GM19238 (cell line): Measurements from ENCODE around the gene PROSER2.

Experiments
- DNase-seq: peaks from one replicate; pipeline ENCODE4 v3.0.0; 2011; ENCODE audit warnings: low spot score; ENCODE audit not compliant: insufficient read length

The PROSER2 gene

GRCh38 chr10:11866199-11866925 is 43.2 kb downstream of the PROSER2 start:
- no peak for DNase-seq

- no peak for DNase-seq
Observed at GRCh38 chr10:11869219-11869618, 46.1 kb downstream of the PROSER2 start.

GRCh38 chr10:11869743-11870460 is 46.7 kb downstream of the PROSER2 start:
- DNase-seq = no peak

- no peak for DNase-seq
Observed at GRCh38 chr10:11870461-11870780, 47.3 kb downstream of the PROSER2 start.

GRCh38 chr10:11870900-11871400 is 47.8 kb downstream of the PROSER2 start:
- DNase-seq = no peak

- DNase-seq = no peak
Observed at GRCh38 chr10:11871466-11871865, 48.3 kb downstream of the PROSER2 start.

GRCh38 chr10:11874568-11875493 is 51.7 kb downstream of the PROSER2 start:
- DNase-seq = peak; percentile 45

GRCh38 chr10:11875494-11876281 is 52.5 kb downstream of the PROSER2 start:
- no peak for DNase-seq

GRCh38 chr10:11876324-11876723 is 53.2 kb downstream of the PROSER2 start:
- DNase-seq = no peak

GRCh38 chr10:11876805-11877590 is 53.8 kb downstream of the PROSER2 start:
- no peak for DNase-seq

GRCh38 chr10:11877591-11877905 is 54.4 kb downstream of the PROSER2 start:
- no peak for DNase-seq

- DNase-seq = no peak
Observed at GRCh38 chr10:11878776-11879175, 55.6 kb downstream of the PROSER2 start.

GRCh38 chr10:11879387-11880094 is 56.4 kb downstream of the PROSER2 start:
- DNase-seq = no peak

GRCh38 chr10:11880151-11881029 is 57.2 kb downstream of the PROSER2 start:
- DNase-seq = no peak

- no peak for DNase-seq
Observed at GRCh38 chr10:11881030-11881476, 57.9 kb downstream of the PROSER2 start.

GRCh38 chr10:11881477-11882417 is 58.6 kb downstream of the PROSER2 start:
- DNase-seq = no peak

- no peak for DNase-seq
Observed at GRCh38 chr10:11882646-11883375, 59.7 kb downstream of the PROSER2 start.
